ENCODE measurements around the gene ZNF699.

GRCh38 chr19:9324584-9324962 lies 14.9 kb upstream of the ZNF699 start:
- no peak for TF ChIP-seq POLR2A (IDR thresholded peaks at IDR 0.05; ENCODE audit: low read length)
- TF ChIP-seq GATA1 (IDR thresholded peaks at IDR 0.05; ENCODE audit: low read depth, low read length): no peak
